ENCODE measurements around the gene TTLL11.
A peak's percentile ranks its signal among the peaks of the same experiment; 100 is the strongest.
"Not testable (repeated sequence)": the region's sequence is repeated elsewhere in the genome, so short reads cannot be mapped to it uniquely, and the experiment has no call there.

Gene TTLL11

GRCh38 chr9:121802753-121803152 is 290.4 kb downstream of the TTLL11 start:
- no peak overlapping the region for H3K27ac ChIP-seq
- no peaks in the 10 kb centered on the region for H3K36me3 ChIP-seq
- H3K27me3 ChIP-seq (ENCODE audit: insufficient read depth, low read depth, severe bottlenecking): no peaks in the 10 kb centered on the region
- no peaks in the 10 kb centered on the region for H3K9me3 ChIP-seq (ENCODE audit: severe bottlenecking)
- DNase-seq: no peak
- TF ChIP-seq, protein P1, sequence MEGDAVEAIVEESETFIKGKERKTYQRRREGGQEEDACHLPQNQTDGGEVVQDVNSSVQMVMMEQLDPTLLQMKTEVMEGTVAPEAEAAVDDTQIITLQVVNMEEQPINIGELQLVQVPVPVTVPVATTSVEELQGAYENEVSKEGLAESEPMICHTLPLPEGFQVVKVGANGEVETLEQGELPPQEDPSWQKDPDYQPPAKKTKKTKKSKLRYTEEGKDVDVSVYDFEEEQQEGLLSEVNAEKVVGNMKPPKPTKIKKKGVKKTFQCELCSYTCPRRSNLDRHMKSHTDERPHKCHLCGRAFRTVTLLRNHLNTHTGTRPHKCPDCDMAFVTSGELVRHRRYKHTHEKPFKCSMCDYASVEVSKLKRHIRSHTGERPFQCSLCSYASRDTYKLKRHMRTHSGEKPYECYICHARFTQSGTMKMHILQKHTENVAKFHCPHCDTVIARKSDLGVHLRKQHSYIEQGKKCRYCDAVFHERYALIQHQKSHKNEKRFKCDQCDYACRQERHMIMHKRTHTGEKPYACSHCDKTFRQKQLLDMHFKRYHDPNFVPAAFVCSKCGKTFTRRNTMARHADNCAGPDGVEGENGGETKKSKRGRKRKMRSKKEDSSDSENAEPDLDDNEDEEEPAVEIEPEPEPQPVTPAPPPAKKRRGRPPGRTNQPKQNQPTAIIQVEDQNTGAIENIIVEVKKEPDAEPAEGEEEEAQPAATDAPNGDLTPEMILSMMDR (IDR thresholded peaks at IDR 0.05; ENCODE audit: low read depth, low read length): no peak
- no peak overlapping the region for H3K4me3 ChIP-seq (ENCODE audit: low read depth, low read length)

DNA sequence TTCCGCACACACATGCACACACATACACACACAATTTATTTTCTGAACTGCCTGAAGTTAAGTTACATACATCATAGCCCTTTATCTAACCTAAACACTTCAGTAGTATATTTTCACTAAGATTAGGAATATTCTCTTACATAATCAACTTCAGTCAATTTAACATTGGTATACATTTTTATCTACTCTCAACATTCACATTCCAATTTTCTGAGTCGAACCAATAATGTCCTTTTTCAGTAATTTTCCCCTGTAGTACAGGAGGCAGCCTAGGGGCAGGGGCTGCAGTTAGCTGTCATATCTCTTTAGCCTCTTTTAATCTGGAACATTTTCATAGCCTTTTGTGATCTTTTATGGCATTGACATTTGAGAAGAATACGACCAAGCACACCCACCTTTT is 291.5 kb downstream of the TTLL11 start:
- Histone ChIP-seq H3K27ac (no peak overlapping the region), H3K36me3 (no peaks in the 10 kb centered on the region), H3K4me3 (ENCODE audit: low read depth, low read length) (no peak overlapping the region), H3K9me3 (ENCODE audit: severe bottlenecking) (no peaks in the 10 kb centered on the region), H3K27me3 (ENCODE audit: insufficient read depth, low read depth, severe bottlenecking) (no peaks in the 10 kb centered on the region)
- TF ChIP-seq, protein P1 (IDR thresholded peaks at IDR 0.05; ENCODE audit: low read depth, low read length): no peak
- DNase-seq: no peak

GRCh38 chr9:121800376-121800775 is 292.7 kb downstream of the TTLL11 start:
- H3K4me3 ChIP-seq (ENCODE audit: low read depth, low read length): no peak overlapping the region
- H3K36me3 ChIP-seq: no peaks in the 10 kb centered on the region
- H3K27me3 ChIP-seq (ENCODE audit: insufficient read depth, low read depth, severe bottlenecking): no peaks in the 10 kb centered on the region
- no peak overlapping the region for H3K27ac ChIP-seq
- DNase-seq: no peak
- no peaks in the 10 kb centered on the region for H3K9me3 ChIP-seq (ENCODE audit: severe bottlenecking)
- TF ChIP-seq, protein P1 (IDR thresholded peaks at IDR 0.05; ENCODE audit: low read depth, low read length): no peak

- no peaks in the 10 kb centered on the region for H3K9me3 ChIP-seq (ENCODE audit: severe bottlenecking)
- H3K27ac ChIP-seq: no peak overlapping the region
- TF ChIP-seq, protein P1 (IDR thresholded peaks at IDR 0.05; ENCODE audit: low read depth, low read length): no peak
- no peaks in the 10 kb centered on the region for H3K36me3 ChIP-seq
- DNase-seq: no peak
- H3K27me3 ChIP-seq (ENCODE audit: insufficient read depth, low read depth, severe bottlenecking): no peaks in the 10 kb centered on the region
- no peak overlapping the region for H3K4me3 ChIP-seq (ENCODE audit: low read depth, low read length)
Measured at GRCh38 chr9:121798941-121799340, 294.2 kb downstream of the TTLL11 start.

GRCh38 chr9:121797081-121797480 is 296.0 kb downstream of the TTLL11 start:
- no peaks in the 10 kb centered on the region for H3K27me3 ChIP-seq (ENCODE audit: insufficient read depth, low read depth, severe bottlenecking)
- TF ChIP-seq, protein P1 (IDR thresholded peaks at IDR 0.05; ENCODE audit: low read depth, low read length): no peak
- no peaks in the 10 kb centered on the region for H3K36me3 ChIP-seq
- DNase-seq: no peak
- no peak overlapping the region for H3K4me3 ChIP-seq (ENCODE audit: low read depth, low read length)
- H3K9me3 ChIP-seq (ENCODE audit: severe bottlenecking): no peaks in the 10 kb centered on the region
- H3K27ac ChIP-seq: no peak overlapping the region

GRCh38 chr9:121794334-121794733 is 298.8 kb downstream of the TTLL11 start:
- H3K27ac ChIP-seq; H3K36me3 ChIP-seq; H3K4me3 ChIP-seq (ENCODE audit: low read depth, low read length); H3K9me3 ChIP-seq (ENCODE audit: severe bottlenecking); H3K27me3 ChIP-seq (ENCODE audit: insufficient read depth, low read depth, severe bottlenecking): not testable (repeated sequence)
- peak; percentile 56 for DNase-seq

GRCh38 chr9:121792476-121792875 is 300.6 kb downstream of the TTLL11 start:
- not testable (repeated sequence) for DNase-seq; H3K36me3 ChIP-seq; H3K27me3 ChIP-seq (ENCODE audit: insufficient read depth, low read depth, severe bottlenecking); H3K27ac ChIP-seq; H3K4me3 ChIP-seq (ENCODE audit: low read depth, low read length); H3K9me3 ChIP-seq (ENCODE audit: severe bottlenecking)

Data from WERI-Rb-1 (cell line).